Skin of body (tissue), 2 donors: Measurements from ENCODE around the gene FAF1. TPM values are rescaled to one million over a fixed set of nuclear protein-coding genes. Genes with fewer than 3 reads are reported as not detected.

Source experiments
- DNase-seq: peaks from one replicate; lab custom pipeline; 2025; lab: John Stamatoyannopoulos, UW
- total RNA-seq: library from RNA; depleted of rRNA; stranded (reverse); fragments of >200 nt; gene quantifications from one replicate; pipeline ENCODE4 v1.2.3, GENCODE V29; 2014

The FAF1 gene
- total RNA-seq, 1 donor from 2014 or later, result 44.6 TPM

- no peak for DNase-seq
Observed at GRCh38 chr1:50644447-50645105, 315.5 kb downstream of the FAF1 start.

GRCh38 chr1:50637460-50637859 is 322.6 kb downstream of the FAF1 start:
- no peak for DNase-seq

- no peak for DNase-seq
Observed at GRCh38 chr1:50634251-50634650, 325.8 kb downstream of the FAF1 start.

GRCh38 chr1:50633465-50633864 is 326.6 kb downstream of the FAF1 start:
- DNase-seq, result no peak

GRCh38 chr1:50631161-50631560 is 328.9 kb downstream of the FAF1 start:
- no peak for DNase-seq

- DNase-seq, result no peak
Observed at GRCh38 chr1:50622259-50622658, 337.8 kb downstream of the FAF1 start.

GRCh38 chr1:50620680-50621329 is 339.3 kb downstream of the FAF1 start:
- no peak for DNase-seq

- DNase-seq, result no peak
Observed at GRCh38 chr1:50615036-50615750, 344.9 kb downstream of the FAF1 start.

- no peak for DNase-seq
Observed at GRCh38 chr1:50611675-50612074, 348.4 kb downstream of the FAF1 start.

- DNase-seq, result no peak
Observed at GRCh38 chr1:50610563-50610962, 349.5 kb downstream of the FAF1 start.

GRCh38 chr1:50609508-50609907 is 350.6 kb downstream of the FAF1 start:
- no peak for DNase-seq

GRCh38 chr1:50605186-50605875 is 354.7 kb downstream of the FAF1 start:
- DNase-seq, result no peak

- DNase-seq, result no peak
Observed at GRCh38 chr1:50604580-50604979, 355.5 kb downstream of the FAF1 start.

GRCh38 chr1:50603274-50604271 is 356.5 kb downstream of the FAF1 start:
- no peak for DNase-seq

- no peak for DNase-seq
Observed at GRCh38 chr1:50599546-50599945, 360.5 kb downstream of the FAF1 start.

- no peak for DNase-seq
Observed at GRCh38 chr1:50595874-50596273, 364.2 kb downstream of the FAF1 start.

GRCh38 chr1:50593515-50593914 is 366.6 kb downstream of the FAF1 start:
- DNase-seq, result no peak

GRCh38 chr1:50591598-50591997 is 368.5 kb downstream of the FAF1 start:
- DNase-seq, result no peak

GRCh38 chr1:50582346-50582745 is 377.7 kb downstream of the FAF1 start:
- DNase-seq, result no peak

- DNase-seq, result no peak
Observed at GRCh38 chr1:50570066-50570468, 390.0 kb downstream of the FAF1 start.

- no peak for DNase-seq
Observed at GRCh38 chr1:50568782-50569181, 391.3 kb downstream of the FAF1 start.
